ENCODE measurements around the gene CELA2A.

Gene CELA2A

DNA sequence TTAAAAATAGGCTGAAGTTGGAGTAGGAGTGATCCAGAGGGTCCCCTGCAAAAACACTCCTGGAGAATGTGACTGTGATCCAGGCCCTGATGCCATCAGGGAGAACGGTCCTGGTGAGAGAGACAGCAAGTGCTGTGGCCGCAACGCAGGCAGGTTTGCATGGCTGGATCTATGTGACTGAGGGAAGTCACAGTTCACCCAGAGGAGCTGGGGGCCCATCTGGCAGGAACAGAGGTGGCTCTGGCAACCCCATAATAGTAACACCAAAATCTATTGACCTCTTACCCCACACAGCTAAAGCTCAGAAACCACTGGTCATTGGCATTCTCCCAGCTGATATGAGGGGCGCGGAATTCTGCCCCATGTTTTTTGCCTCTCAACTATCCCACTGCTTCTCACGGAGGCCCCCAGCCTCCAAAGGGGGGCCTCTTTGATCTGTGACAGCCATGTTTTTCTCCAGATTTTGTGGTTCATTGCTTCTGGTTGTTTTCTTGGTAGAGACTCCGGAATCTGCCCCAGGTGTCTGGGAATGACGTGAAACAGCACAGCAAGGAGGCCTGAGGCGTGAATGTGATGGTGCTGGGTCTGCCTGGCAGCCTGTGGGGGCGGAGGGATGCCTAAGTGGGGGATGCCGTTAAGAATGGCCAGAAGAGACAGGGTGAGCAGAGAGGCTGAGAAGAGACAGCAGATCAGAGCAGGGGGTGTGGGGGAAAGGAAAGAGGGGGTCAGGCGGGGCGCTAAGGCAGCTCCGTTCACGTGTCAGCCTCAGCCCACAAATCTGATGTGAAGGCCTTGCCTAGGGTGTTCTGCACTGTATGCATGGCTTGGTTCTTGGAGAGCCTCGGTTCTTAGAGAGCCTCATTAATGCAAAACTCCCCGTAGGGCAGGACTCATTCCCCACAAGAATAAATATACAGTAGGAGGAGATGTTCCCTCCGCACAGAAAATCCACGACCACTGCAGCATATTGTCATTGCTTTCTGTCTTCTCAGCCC is 43.9 kb downstream of the CELA2A start:
- WGBS, 2 experiments (ENCODE audit: insufficient coverage in 2 of 2) = 81 to 90% methylated on average over 17 of the region's 19 CpGs
- peaks cover 4% of the 10 kb centered on the region for H3K4me1 ChIP-seq (ENCODE audit: control insufficient read depth, insufficient read depth, low read length, poor library complexity, severe bottlenecking)

DNA sequence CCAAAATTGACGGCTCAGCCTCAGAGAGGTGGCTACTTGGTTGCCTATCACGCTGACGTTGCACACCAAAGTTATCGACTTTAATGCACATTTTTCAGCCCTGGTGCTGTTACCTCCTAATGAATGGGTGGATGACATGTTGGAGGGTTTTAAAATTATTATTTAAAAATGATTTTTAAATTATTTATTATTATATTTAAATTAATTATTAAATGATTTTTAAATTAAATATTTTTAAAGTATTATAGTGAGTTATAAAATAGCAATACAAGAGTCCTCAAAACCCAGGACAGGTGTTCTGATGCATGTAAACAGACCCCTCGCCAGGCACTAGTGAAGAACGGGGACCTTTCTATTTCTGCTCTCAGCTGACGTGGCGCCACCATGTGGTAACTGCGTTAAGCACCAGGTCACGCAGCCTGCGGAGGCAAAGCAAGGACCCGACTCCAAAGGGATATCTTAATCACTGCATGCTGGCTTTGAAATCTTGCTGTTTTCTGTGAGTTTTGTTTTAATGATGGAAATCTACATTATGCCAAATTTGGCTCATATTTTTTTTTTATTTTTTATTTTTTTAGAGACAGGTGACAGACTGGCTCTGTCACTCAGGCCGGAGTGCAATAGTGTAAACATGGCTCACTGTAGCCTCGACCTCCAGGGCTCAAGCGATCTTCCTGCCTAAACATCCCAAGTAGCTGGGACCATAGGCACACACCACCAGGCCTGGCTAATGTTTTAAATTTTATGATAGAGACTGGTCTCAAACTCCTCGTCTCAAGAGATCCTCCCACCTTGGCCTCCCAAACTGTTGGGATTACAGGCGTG is 44.9 kb downstream of the CELA2A start:
- peaks cover 6% of the 10 kb centered on the region for H3K9me3 ChIP-seq (ENCODE audit: control insufficient read depth, low read length)
- H3K4me1 ChIP-seq (ENCODE audit: control insufficient read depth, insufficient read depth, low read length, poor library complexity, severe bottlenecking) = peaks cover 4% of the 10 kb centered on the region
- WGBS, 2 experiments (ENCODE audit: insufficient coverage in 2 of 2) = 48 to 75% methylated on average over 9 to 13 of the region's 17 CpGs
- H3K36me3 ChIP-seq (ENCODE audit: control insufficient read depth, insufficient read depth, low read length) = peaks cover 1% of the 10 kb centered on the region
- no peak overlapping the region for H3K27ac ChIP-seq (ENCODE audit: low read depth, low read length, severe bottlenecking)
- no peak overlapping the region for H3K4me3 ChIP-seq (ENCODE audit: extremely low read depth, insufficient read depth, low read length, poor library complexity, severe bottlenecking)

More for the DNA sequence above, 43.9 kb downstream of the CELA2A start:
- no peak overlapping the region for H3K27ac ChIP-seq (ENCODE audit: low read depth, low read length, severe bottlenecking)
- peaks cover 6% of the 10 kb centered on the region for H3K9me3 ChIP-seq (ENCODE audit: control insufficient read depth, low read length)
- no peaks in the 10 kb centered on the region for H3K36me3 ChIP-seq (ENCODE audit: control insufficient read depth, insufficient read depth, low read length)
- H3K4me3 ChIP-seq (ENCODE audit: extremely low read depth, insufficient read depth, low read length, poor library complexity, severe bottlenecking) = no peak overlapping the region

DNA sequence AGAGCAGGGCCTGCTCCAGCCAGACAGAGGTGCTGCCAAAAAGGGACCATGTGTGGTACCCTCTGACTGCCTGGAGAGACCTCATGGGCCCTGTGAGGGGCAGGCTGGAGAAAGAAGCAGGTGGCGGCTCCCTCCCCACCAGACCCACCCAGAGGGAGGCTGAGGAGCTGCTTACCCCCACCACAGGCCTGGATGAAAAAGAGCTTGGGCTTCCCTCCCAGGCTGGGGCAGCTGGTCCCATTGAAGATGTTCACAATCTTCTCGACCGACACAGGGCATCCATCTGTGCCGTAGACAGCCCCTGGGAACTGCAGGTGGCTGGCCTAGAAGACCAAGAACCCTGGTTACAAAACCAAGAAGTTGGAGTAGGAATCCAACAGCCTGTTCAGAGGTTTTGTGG is 47.9 kb downstream of the CELA2A start:
- 86 to 96% methylated on average over 3 of the region's 4 CpGs for WGBS, 2 experiments (ENCODE audit: insufficient coverage in 2 of 2)
- no peak overlapping the region for H3K27ac ChIP-seq (ENCODE audit: low read depth, low read length, severe bottlenecking)
- H3K4me1 ChIP-seq (ENCODE audit: control insufficient read depth, insufficient read depth, low read length, poor library complexity, severe bottlenecking) = peaks cover 4% of the 10 kb centered on the region
- H3K4me3 ChIP-seq (ENCODE audit: extremely low read depth, insufficient read depth, low read length, poor library complexity, severe bottlenecking) = no peak overlapping the region
- H3K36me3 ChIP-seq (ENCODE audit: control insufficient read depth, insufficient read depth, low read length) = peaks cover 4% of the 10 kb centered on the region
- H3K9me3 ChIP-seq (ENCODE audit: control insufficient read depth, low read length) = no peaks in the 10 kb centered on the region

GRCh38 chr1:15506831-15507230 is 50.3 kb downstream of the CELA2A start:
- 94 to 97% methylated on average over 10 to 14 of the region's 17 CpGs for WGBS, 2 experiments (ENCODE audit: insufficient coverage in 2 of 2)
- peaks cover 4% of the 10 kb centered on the region for H3K36me3 ChIP-seq (ENCODE audit: control insufficient read depth, insufficient read depth, low read length)
- no peak overlapping the region for H3K4me3 ChIP-seq (ENCODE audit: extremely low read depth, insufficient read depth, low read length, poor library complexity, severe bottlenecking)
- H3K4me1 ChIP-seq (ENCODE audit: control insufficient read depth, insufficient read depth, low read length, poor library complexity, severe bottlenecking) = peaks cover 4% of the 10 kb centered on the region
- H3K9me3 ChIP-seq (ENCODE audit: control insufficient read depth, low read length) = no peaks in the 10 kb centered on the region
- no peak overlapping the region for H3K27ac ChIP-seq (ENCODE audit: low read depth, low read length, severe bottlenecking)

DNA sequence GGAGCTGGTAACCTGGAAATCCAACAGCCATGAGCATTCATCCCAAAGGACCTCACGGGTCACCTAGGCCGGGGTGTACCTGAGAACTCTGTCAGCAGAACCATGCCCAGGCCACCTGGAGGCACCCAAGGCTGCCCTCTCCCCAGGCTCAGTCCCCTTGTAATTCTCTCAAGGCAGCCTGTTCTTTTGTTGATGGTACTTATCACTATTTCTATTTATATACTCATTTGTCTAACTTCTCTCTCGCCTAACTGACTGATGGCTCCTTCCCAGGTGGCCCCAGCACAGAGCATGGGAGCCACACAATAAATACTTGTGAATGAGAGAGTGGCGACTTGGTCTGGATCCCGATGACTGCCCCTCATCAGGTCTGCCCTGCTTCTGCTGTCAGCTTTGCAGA is 50.7 kb downstream of the CELA2A start:
- H3K27ac ChIP-seq (ENCODE audit: low read depth, low read length, severe bottlenecking) = no peak overlapping the region
- 95% methylated on average over 4 of the region's 5 CpGs for WGBS, 2 experiments (ENCODE audit: insufficient coverage in 2 of 2)
- H3K9me3 ChIP-seq (ENCODE audit: control insufficient read depth, low read length) = no peaks in the 10 kb centered on the region
- H3K36me3 ChIP-seq (ENCODE audit: control insufficient read depth, insufficient read depth, low read length) = peaks cover 4% of the 10 kb centered on the region
- peaks cover 4% of the 10 kb centered on the region for H3K4me1 ChIP-seq (ENCODE audit: control insufficient read depth, insufficient read depth, low read length, poor library complexity, severe bottlenecking)
- no peak overlapping the region for H3K4me3 ChIP-seq (ENCODE audit: extremely low read depth, insufficient read depth, low read length, poor library complexity, severe bottlenecking)

- 89 to 90% methylated on average over 10 of the region's 12 CpGs for WGBS, 2 experiments (ENCODE audit: insufficient coverage in 2 of 2)
Observed at GRCh38 chr1:15508700-15509487, 52.4 kb downstream of the CELA2A start.

DNA sequence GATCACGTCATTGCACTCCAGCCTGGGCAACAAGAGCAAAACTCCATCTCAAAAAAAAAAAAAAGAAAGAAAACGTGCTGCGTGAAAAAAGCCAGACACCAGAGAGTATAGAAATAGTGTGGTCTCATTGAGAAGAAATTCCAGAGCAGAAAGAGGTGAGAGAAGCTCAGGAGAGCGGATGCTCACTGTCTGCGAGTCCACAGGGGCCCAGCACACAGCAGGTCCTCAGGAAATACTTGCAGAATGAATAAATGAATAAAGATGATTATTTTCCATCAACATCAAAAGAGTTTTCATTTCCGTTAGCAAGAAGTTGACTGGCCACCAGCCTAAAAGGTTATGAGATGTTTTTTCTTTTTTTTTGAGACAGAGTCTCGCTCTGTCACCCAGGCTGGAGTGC is 53.1 kb downstream of the CELA2A start:
- Histone ChIP-seq H3K36me3 (ENCODE audit: control insufficient read depth, insufficient read depth, low read length) (peaks cover 10% of the 10 kb centered on the region), H3K27ac (ENCODE audit: low read depth, low read length, severe bottlenecking) (no peak overlapping the region)
- WGBS, 2 experiments (ENCODE audit: insufficient coverage in 2 of 2) = 83 to 89% methylated on average over 1 to 3 of the region's 7 CpGs

More at GRCh38 chr1:15508700-15509487, 52.4 kb downstream of the CELA2A start:
- no peaks in the 10 kb centered on the region for H3K4me1 ChIP-seq (ENCODE audit: control insufficient read depth, insufficient read depth, low read length, poor library complexity, severe bottlenecking)
- H3K4me3 ChIP-seq (ENCODE audit: extremely low read depth, insufficient read depth, low read length, poor library complexity, severe bottlenecking) = no peak overlapping the region
- H3K9me3 ChIP-seq (ENCODE audit: control insufficient read depth, low read length) = no peaks in the 10 kb centered on the region
- no peak overlapping the region for H3K27ac ChIP-seq (ENCODE audit: low read depth, low read length, severe bottlenecking)
- H3K36me3 ChIP-seq (ENCODE audit: control insufficient read depth, insufficient read depth, low read length) = peaks cover 4% of the 10 kb centered on the region

GRCh38 chr1:15510611-15511405 is 54.3 kb downstream of the CELA2A start:
- H3K4me3 ChIP-seq (ENCODE audit: extremely low read depth, insufficient read depth, low read length, poor library complexity, severe bottlenecking) = no peak overlapping the region
- H3K27ac ChIP-seq (ENCODE audit: low read depth, low read length, severe bottlenecking) = no peak overlapping the region

More for the DNA sequence above, 53.1 kb downstream of the CELA2A start:
- Histone ChIP-seq H3K9me3 (ENCODE audit: control insufficient read depth, low read length) (no peaks in the 10 kb centered on the region), H3K4me1 (ENCODE audit: control insufficient read depth, insufficient read depth, low read length, poor library complexity, severe bottlenecking) (no peaks in the 10 kb centered on the region), H3K4me3 (ENCODE audit: extremely low read depth, insufficient read depth, low read length, poor library complexity, severe bottlenecking) (no peak overlapping the region)

GRCh38 chr1:15513192-15513591 is 56.7 kb downstream of the CELA2A start:
- H3K36me3 ChIP-seq (ENCODE audit: control insufficient read depth, insufficient read depth, low read length) = peaks cover 13% of the 10 kb centered on the region
- 93 to 100% methylated on average over 3 to 4 of the region's 4 CpGs for WGBS, 2 experiments (ENCODE audit: insufficient coverage in 2 of 2)
- peaks cover 7% of the 10 kb centered on the region for H3K4me1 ChIP-seq (ENCODE audit: control insufficient read depth, insufficient read depth, low read length, poor library complexity, severe bottlenecking)

More at GRCh38 chr1:15510611-15511405, 54.3 kb downstream of the CELA2A start:
- WGBS, 2 experiments (ENCODE audit: insufficient coverage in 2 of 2) = 96 to 97% methylated on average over 6 to 8 of the region's 8 CpGs
- Histone ChIP-seq H3K9me3 (ENCODE audit: control insufficient read depth, low read length) (no peaks in the 10 kb centered on the region), H3K4me1 (ENCODE audit: control insufficient read depth, insufficient read depth, low read length, poor library complexity, severe bottlenecking) (peaks cover 7% of the 10 kb centered on the region), H3K36me3 (ENCODE audit: control insufficient read depth, insufficient read depth, low read length) (peaks cover 12% of the 10 kb centered on the region)

More at GRCh38 chr1:15513192-15513591, 56.7 kb downstream of the CELA2A start:
- Histone ChIP-seq H3K4me3 (ENCODE audit: extremely low read depth, insufficient read depth, low read length, poor library complexity, severe bottlenecking) (no peak overlapping the region), H3K9me3 (ENCODE audit: control insufficient read depth, low read length) (no peaks in the 10 kb centered on the region), H3K27ac (ENCODE audit: low read depth, low read length, severe bottlenecking) (no peak overlapping the region)
